HepG2 (cell line): ENCODE data around the gene AKIP1. TPM values are rescaled to one million over a fixed set of nuclear protein-coding genes. Genes with fewer than 3 reads are reported as not detected.

Experiments
- GTF2F1 ChIP-seq: fragments of 150-350 bp; IDR thresholded peaks from 2 replicates; pipeline ENCODE4 v1.6.1; 2014; ENCODE audit warnings: low read length
- U2AF2 ChIP-seq: fragments of 200-400 bp; formaldehyde crosslinking; IDR thresholded peaks from 2 replicates; pipeline ENCODE4 v1.6.1; 2017; ENCODE audit warnings: low read depth, mild to moderate bottlenecking, low read length
- ZNF3 ChIP-seq: IDR thresholded peaks from 2 replicates; pipeline ENCODE4 v1.7.0; 2017; ENCODE audit warnings: inconsistent platforms
- ZNF543 ChIP-seq: sonication (generic); formaldehyde crosslinking; IDR thresholded peaks from 2 replicates; pipeline ENCODE4 v1.4.0; 2020; ENCODE audit warnings: mild to moderate bottlenecking, missing genetic modification reagents
- ZNF773 ChIP-seq: sonication (generic); formaldehyde crosslinking; IDR thresholded peaks from 2 replicates; pipeline ENCODE4 v1.4.0; 2020; ENCODE audit warnings: missing genetic modification reagents, borderline replicate concordance
- polyA plus RNA-seq, 8 experiments: library from polyadenylated mRNA; depleted of rRNA in 3 of 8; stranded (reverse) in 7 of 8; unstranded in 1 of 8; fragments of >200 nt; fragmentation: Illumina TruSeq in 4 of 8; extraction: Trizol in 4 of 8; gene quantifications; 2 replicates each; pipeline versions ENCODE4 v1.2.1 to v1.2.3, GENCODE V29; 2011 to 2016; ENCODE audit warnings: low read depth in 4 of 8, missing spikeins in 1 of 8, mixed read lengths in 1 of 8; ENCODE audit not compliant: insufficient read depth in 1 of 8
- total RNA-seq, 5 experiments: library from RNA; depleted of rRNA; stranded (reverse); fragments of >200 nt; fragmentation: Illumina TruSeq; extraction: Trizol; gene quantifications; 2 replicates each; pipeline ENCODE4 v1.2.3, GENCODE V29; 2016; ENCODE audit warnings: low read depth in 1 of 5
- TF ChIP-seq, protein P1 (sequence below): sonication (generic); formaldehyde crosslinking; IDR thresholded peaks from 2 replicates; pipeline ENCODE4 v1.8.1; 2022; ENCODE audit warnings: low read depth, mild to moderate bottlenecking, missing genetic modification reagents
- TF ChIP-seq, protein P2 (sequence below): sonication (generic); formaldehyde crosslinking; IDR thresholded peaks from 2 replicates; pipeline ENCODE4 v1.4.0; 2020; ENCODE audit warnings: mild to moderate bottlenecking, missing genetic modification reagents, borderline replicate concordance
- TF ChIP-seq, protein P3 (sequence below): sonication (generic); formaldehyde crosslinking; IDR thresholded peaks from 2 replicates; pipeline ENCODE4 v1.5.0; 2020; ENCODE audit warnings: mild to moderate bottlenecking, missing genetic modification reagents, borderline replicate concordance
- TF ChIP-seq, protein P4 (sequence below): sonication (generic); formaldehyde crosslinking; IDR thresholded peaks from 2 replicates; pipeline ENCODE4 v1.4.0; 2020; ENCODE audit warnings: missing genetic modification reagents

Gene AKIP1
- total and polyA plus RNA-seq, 2 of the 13 experiments (the other 11 are each of a cell fraction or from before 2014, with no cell fraction given): 10.0 to 20.3 TPM

DNA sequence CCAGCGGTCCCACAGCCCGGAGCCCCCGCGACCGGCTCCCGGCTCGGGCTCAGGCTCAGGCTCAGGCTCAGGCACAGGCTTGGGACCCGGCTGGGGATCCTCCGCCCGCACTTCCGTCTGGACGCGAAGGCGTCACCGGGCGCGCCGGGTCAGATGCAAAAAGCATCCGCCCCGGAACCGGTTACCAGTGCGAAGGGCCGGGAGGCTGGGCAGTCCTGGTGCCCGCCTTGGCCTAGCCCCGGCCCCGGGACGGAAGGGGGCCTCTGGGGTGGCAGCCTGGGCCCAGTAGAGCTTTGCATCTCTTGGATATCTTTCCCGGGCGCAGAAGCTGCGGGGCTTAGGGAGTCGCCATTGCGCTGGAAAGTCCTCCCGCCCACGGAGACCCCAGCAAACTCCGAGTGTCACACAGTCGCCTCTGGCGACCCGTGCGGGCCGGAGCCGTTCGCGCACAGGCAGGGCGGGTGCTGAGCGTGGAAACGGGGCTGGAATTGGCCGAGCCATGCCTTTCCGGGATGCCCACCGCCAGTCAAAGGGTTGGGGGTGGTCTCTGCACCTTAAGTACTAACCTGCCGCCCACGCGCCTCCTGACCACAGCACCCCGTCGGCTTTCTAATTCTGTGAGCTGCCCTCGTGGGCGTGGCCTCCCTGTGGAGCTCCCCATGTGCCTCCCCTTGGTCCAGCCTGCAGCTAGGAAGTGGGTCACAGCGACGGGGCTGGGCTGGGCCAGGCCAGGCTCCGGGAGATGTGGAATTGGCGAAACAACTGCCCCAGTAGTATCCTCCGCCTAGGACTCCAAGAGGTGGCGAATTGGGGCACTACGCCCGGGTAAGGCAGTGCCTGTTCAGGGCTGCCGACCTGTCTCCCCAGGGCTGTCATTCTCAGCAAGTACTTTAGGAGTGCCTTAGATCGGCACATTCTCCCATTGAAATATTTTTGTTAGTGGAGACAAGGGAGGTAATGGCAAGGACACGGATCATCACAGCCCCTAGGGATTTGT is 53.6 kb downstream of the AKIP1 start, which contains the start of gene TMEM9B (continued):
- TF ChIP-seq, protein P1, sequence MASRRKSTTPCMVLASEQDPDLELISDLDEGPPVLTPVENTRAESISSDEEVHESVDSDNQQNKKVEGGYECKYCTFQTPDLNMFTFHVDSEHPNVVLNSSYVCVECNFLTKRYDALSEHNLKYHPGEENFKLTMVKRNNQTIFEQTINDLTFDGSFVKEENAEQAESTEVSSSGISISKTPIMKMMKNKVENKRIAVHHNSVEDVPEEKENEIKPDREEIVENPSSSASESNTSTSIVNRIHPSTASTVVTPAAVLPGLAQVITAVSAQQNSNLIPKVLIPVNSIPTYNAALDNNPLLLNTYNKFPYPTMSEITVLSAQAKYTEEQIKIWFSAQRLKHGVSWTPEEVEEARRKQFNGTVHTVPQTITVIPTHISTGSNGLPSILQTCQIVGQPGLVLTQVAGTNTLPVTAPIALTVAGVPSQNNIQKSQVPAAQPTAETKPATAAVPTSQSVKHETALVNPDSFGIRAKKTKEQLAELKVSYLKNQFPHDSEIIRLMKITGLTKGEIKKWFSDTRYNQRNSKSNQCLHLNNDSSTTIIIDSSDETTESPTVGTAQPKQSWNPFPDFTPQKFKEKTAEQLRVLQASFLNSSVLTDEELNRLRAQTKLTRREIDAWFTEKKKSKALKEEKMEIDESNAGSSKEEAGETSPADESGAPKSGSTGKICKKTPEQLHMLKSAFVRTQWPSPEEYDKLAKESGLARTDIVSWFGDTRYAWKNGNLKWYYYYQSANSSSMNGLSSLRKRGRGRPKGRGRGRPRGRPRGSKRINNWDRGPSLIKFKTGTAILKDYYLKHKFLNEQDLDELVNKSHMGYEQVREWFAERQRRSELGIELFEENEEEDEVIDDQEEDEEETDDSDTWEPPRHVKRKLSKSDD (CRISPR knock-in tag): 0 out of 2 replicates have a peak, but pooled peaks have one; percentile 23
- TF ChIP-seq GTF2F1: no peak
- peak; percentile 40; the same call in 1 of the 2 replicates for TF ChIP-seq ZNF3 (CRISPR knock-in tag)
- TF ChIP-seq ZNF773 (CRISPR knock-in tag): 0 out of 2 replicates have a peak, but pooled peaks have one; percentile 18
- TF ChIP-seq, protein P2, sequence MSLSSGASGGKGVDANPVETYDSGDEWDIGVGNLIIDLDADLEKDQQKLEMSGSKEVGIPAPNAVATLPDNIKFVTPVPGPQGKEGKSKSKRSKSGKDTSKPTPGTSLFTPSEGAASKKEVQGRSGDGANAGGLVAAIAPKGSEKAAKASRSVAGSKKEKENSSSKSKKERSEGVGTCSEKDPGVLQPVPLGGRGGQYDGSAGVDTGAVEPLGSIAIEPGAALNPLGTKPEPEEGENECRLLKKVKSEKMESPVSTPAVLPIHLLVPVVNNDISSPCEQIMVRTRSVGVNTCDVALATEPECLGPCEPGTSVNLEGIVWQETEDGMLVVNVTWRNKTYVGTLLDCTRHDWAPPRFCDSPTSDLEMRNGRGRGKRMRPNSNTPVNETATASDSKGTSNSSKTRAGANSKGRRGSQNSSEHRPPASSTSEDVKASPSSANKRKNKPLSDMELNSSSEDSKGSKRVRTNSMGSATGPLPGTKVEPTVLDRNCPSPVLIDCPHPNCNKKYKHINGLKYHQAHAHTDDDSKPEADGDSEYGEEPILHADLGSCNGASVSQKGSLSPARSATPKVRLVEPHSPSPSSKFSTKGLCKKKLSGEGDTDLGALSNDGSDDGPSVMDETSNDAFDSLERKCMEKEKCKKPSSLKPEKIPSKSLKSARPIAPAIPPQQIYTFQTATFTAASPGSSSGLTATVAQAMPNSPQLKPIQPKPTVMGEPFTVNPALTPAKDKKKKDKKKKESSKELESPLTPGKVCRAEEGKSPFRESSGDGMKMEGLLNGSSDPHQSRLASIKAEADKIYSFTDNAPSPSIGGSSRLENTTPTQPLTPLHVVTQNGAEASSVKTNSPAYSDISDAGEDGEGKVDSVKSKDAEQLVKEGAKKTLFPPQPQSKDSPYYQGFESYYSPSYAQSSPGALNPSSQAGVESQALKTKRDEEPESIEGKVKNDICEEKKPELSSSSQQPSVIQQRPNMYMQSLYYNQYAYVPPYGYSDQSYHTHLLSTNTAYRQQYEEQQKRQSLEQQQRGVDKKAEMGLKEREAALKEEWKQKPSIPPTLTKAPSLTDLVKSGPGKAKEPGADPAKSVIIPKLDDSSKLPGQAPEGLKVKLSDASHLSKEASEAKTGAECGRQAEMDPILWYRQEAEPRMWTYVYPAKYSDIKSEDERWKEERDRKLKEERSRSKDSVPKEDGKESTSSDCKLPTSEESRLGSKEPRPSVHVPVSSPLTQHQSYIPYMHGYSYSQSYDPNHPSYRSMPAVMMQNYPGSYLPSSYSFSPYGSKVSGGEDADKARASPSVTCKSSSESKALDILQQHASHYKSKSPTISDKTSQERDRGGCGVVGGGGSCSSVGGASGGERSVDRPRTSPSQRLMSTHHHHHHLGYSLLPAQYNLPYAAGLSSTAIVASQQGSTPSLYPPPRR (CRISPR knock-in tag): no peak
- no peak; the same call in 1 of the 2 replicates for TF ChIP-seq ZNF543 (CRISPR knock-in tag)
- TF ChIP-seq, protein P3, sequence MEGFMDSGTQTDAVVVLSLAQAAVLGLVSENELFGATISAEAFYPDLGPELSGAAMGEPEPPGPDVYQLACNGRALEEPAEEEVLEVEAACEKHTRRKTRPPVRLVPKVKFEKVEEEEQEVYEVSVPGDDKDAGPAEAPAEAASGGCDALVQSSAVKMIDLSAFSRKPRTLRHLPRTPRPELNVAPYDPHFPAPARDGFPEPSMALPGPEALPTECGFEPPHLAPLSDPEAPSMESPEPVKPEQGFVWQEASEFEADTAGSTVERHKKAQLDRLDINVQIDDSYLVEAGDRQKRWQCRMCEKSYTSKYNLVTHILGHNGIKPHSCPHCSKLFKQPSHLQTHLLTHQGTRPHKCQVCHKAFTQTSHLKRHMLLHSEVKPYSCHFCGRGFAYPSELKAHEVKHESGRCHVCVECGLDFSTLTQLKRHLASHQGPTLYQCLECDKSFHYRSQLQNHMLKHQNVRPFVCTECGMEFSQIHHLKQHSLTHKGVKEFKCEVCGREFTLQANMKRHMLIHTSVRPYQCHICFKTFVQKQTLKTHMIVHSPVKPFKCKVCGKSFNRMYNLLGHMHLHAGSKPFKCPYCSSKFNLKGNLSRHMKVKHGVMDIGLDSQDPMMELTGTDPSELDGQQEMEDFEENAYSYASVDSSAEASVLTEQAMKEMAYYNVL (CRISPR knock-in tag): no peak
- no peak for TF ChIP-seq U2AF2
- TF ChIP-seq, protein P4, sequence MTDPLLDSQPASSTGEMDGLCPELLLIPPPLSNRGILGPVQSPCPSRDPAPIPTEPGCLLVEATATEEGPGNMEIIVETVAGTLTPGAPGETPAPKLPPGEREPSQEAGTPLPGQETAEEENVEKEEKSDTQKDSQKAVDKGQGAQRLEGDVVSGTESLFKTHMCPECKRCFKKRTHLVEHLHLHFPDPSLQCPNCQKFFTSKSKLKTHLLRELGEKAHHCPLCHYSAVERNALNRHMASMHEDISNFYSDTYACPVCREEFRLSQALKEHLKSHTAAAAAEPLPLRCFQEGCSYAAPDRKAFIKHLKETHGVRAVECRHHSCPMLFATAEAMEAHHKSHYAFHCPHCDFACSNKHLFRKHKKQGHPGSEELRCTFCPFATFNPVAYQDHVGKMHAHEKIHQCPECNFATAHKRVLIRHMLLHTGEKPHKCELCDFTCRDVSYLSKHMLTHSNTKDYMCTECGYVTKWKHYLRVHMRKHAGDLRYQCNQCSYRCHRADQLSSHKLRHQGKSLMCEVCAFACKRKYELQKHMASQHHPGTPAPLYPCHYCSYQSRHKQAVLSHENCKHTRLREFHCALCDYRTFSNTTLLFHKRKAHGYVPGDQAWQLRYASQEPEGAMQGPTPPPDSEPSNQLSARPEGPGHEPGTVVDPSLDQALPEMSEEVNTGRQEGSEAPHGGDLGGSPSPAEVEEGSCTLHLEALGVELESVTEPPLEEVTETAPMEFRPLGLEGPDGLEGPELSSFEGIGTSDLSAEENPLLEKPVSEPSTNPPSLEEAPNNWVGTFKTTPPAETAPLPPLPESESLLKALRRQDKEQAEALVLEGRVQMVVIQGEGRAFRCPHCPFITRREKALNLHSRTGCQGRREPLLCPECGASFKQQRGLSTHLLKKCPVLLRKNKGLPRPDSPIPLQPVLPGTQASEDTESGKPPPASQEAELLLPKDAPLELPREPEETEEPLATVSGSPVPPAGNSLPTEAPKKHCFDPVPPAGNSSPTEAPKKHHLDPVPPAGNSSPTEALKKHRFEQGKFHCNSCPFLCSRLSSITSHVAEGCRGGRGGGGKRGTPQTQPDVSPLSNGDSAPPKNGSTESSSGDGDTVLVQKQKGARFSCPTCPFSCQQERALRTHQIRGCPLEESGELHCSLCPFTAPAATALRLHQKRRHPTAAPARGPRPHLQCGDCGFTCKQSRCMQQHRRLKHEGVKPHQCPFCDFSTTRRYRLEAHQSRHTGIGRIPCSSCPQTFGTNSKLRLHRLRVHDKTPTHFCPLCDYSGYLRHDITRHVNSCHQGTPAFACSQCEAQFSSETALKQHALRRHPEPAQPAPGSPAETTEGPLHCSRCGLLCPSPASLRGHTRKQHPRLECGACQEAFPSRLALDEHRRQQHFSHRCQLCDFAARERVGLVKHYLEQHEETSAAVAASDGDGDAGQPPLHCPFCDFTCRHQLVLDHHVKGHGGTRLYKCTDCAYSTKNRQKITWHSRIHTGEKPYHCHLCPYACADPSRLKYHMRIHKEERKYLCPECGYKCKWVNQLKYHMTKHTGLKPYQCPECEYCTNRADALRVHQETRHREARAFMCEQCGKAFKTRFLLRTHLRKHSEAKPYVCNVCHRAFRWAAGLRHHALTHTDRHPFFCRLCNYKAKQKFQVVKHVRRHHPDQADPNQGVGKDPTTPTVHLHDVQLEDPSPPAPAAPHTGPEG (CRISPR knock-in tag): peak; percentile 77; the same call in 1 of the 2 replicates
